ENCODE data around the gene RBM20. TPM values are rescaled to one million over a fixed set of nuclear protein-coding genes. Genes with fewer than 3 reads are reported as not detected.

Gene RBM20
- total RNA-seq, 1 donor from 2014 or later = 18.4 TPM

- no peak for DNase-seq
Measured at GRCh38 chr10:110835841-110836240, 191.7 kb downstream of the RBM20 start.

- DNase-seq = no peak
Measured at GRCh38 chr10:110836706-110837105, 192.6 kb downstream of the RBM20 start.

- DNase-seq = no peak
Measured at GRCh38 chr10:110837418-110838171, 193.5 kb downstream of the RBM20 start.

- no peak for DNase-seq
Measured at GRCh38 chr10:110840225-110840922, 196.2 kb downstream of the RBM20 start.

GRCh38 chr10:110840923-110841428, 196.8 kb downstream of the RBM20 start:
- DNase-seq = no peak

GRCh38 chr10:110841767-110842267, 197.7 kb downstream of the RBM20 start:
- no peak for DNase-seq

GRCh38 chr10:110842326-110842904, 198.3 kb downstream of the RBM20 start:
- DNase-seq = no peak

- no peak for DNase-seq
Measured at GRCh38 chr10:110843031-110843430, 198.9 kb downstream of the RBM20 start.

- DNase-seq = no peak
Measured at GRCh38 chr10:110843796-110844616, 199.9 kb downstream of the RBM20 start.

- no peak for DNase-seq
Measured at GRCh38 chr10:110844617-110844881, 200.4 kb downstream of the RBM20 start.

GRCh38 chr10:110845192-110845755, 201.1 kb downstream of the RBM20 start:
- no peak for DNase-seq

GRCh38 chr10:110845756-110846620, 201.9 kb downstream of the RBM20 start:
- peak; percentile 62 for DNase-seq

GRCh38 chr10:110847374-110847773, 203.2 kb downstream of the RBM20 start:
- DNase-seq = no peak

GRCh38 chr10:110848106-110848505, 204.0 kb downstream of the RBM20 start:
- no peak for DNase-seq

GRCh38 chr10:110850099-110850498, 206.0 kb downstream of the RBM20 start:
- DNase-seq = no peak

GRCh38 chr10:110851020-110851612, 207.0 kb downstream of the RBM20 start:
- no peak for DNase-seq

GRCh38 chr10:110852255-110852896, 208.2 kb downstream of the RBM20 start:
- DNase-seq = no peak

GRCh38 chr10:110852947-110853346, 208.8 kb downstream of the RBM20 start:
- DNase-seq = no peak

GRCh38 chr10:110853921-110854605, 209.9 kb downstream of the RBM20 start:
- DNase-seq = no peak
